HG02943 (cell line): ENCODE results near the gene LPGAT1.
"Not testable (repeated sequence)": the region's sequence is repeated elsewhere in the genome, so short reads cannot be mapped to it uniquely, and the experiment has no call there.

Source experiments
- ATAC-seq: cut with Tn5 transposase; IDR thresholded peaks from one replicate; pipeline ENCODE4 v1.9.1; 2021; ENCODE audit warnings: mild to moderate bottlenecking, low read depth, moderate library complexity; ENCODE audit not compliant: unreplicated experiment

Gene LPGAT1

GRCh38 chr1:211830328-211831142 is at the start of gene LPGAT1:
TSS of gene LPGAT1 (minus strand) at chr1:211830763. CDS start at chr1:211829296, 1,467 bp downstream.
- no peak for ATAC-seq

- no peak for ATAC-seq
Observed at GRCh38 chr1:211879475-211879874, 48.9 kb upstream of the LPGAT1 start.

GRCh38 chr1:211876851-211877590 is 46.5 kb upstream of the LPGAT1 start:
- ATAC-seq, result no peak

- ATAC-seq, result no peak
Observed at GRCh38 chr1:211875541-211875940, 45.0 kb upstream of the LPGAT1 start.

- no peak for ATAC-seq
Observed at GRCh38 chr1:211874521-211875347, 44.2 kb upstream of the LPGAT1 start.

- ATAC-seq, result not testable (repeated sequence)
Observed at GRCh38 chr1:211873731-211874130, 43.2 kb upstream of the LPGAT1 start.

- no peak for ATAC-seq
Observed at GRCh38 chr1:211870156-211870555, 39.6 kb upstream of the LPGAT1 start.

GRCh38 chr1:211865180-211865579 is 34.6 kb upstream of the LPGAT1 start:
- ATAC-seq, result no peak

- no peak for ATAC-seq
Observed at GRCh38 chr1:211859405-211859804, 28.8 kb upstream of the LPGAT1 start.

GRCh38 chr1:211851174-211851573 is 20.6 kb upstream of the LPGAT1 start:
- ATAC-seq, result no peak

- no peak for ATAC-seq
Observed at GRCh38 chr1:211843507-211844298, 13.1 kb upstream of the LPGAT1 start.

- no peak for ATAC-seq
Observed at GRCh38 chr1:211843018-211843417, 12.5 kb upstream of the LPGAT1 start.

- no peak for ATAC-seq
Observed at GRCh38 chr1:211842518-211842917, 12.0 kb upstream of the LPGAT1 start.

GRCh38 chr1:211839106-211839505 is 8.5 kb upstream of the LPGAT1 start:
- no peak for ATAC-seq

GRCh38 chr1:211833174-211833820 is 2.7 kb upstream of the LPGAT1 start:
- no peak for ATAC-seq

- ATAC-seq, result no peak
Observed at GRCh38 chr1:211832661-211833060, 2.1 kb upstream of the LPGAT1 start.

- ATAC-seq, result no peak
Observed at GRCh38 chr1:211831558-211832323, 1.2 kb upstream of the LPGAT1 start.

- no peak for ATAC-seq
Observed at GRCh38 chr1:211830055-211830327, 572 bp downstream of the LPGAT1 start.
